HUES64 (cell line): Measurements from ENCODE around the gene FAXC.

Experiments
- H3K27ac ChIP-seq: 2 replicates; pipeline ENCODE4 v1.7.0; 2013; ENCODE audit warnings: low read depth, low read length, inconsistent platforms
- H3K27me3 ChIP-seq: 2 replicates; pipeline ENCODE4 v1.6.1; 2013; ENCODE audit warnings: mild to moderate bottlenecking, low read length; ENCODE audit not compliant: insufficient read depth
- H3K36me3 ChIP-seq: 2 replicates; pipeline ENCODE4 v1.6.1; 2013; ENCODE audit warnings: mild to moderate bottlenecking, low read length; ENCODE audit not compliant: insufficient read depth
- H3K4me1 ChIP-seq: 2 replicates; pipeline ENCODE4 v1.6.1; 2013; ENCODE audit warnings: mild to moderate bottlenecking, low read length, moderate library complexity; ENCODE audit not compliant: insufficient read depth
- H3K4me3 ChIP-seq: 2 replicates; pipeline ENCODE4 v1.5.1; 2013; ENCODE audit warnings: mild to moderate bottlenecking, low read length, moderate library complexity
- H3K9ac ChIP-seq: 2 replicates; pipeline ENCODE4 v1.6.1; 2013; ENCODE audit warnings: mild to moderate bottlenecking, low read depth, low read length
- H3K9me3 ChIP-seq: 2 replicates; pipeline ENCODE4 v1.6.1; 2013; ENCODE audit warnings: low read depth, low read length; ENCODE audit not compliant: insufficient read depth
- WGBS: fragments of 150-250, 120-280 bp; methylation state at CpG from one replicate; pipeline ENCODE4 v1.1.7; 2013; ENCODE audit warnings: missing lambda C conversion rate; 5-methylcytosine and 5-hydroxymethylcytosine counted together

Gene FAXC

DNA sequence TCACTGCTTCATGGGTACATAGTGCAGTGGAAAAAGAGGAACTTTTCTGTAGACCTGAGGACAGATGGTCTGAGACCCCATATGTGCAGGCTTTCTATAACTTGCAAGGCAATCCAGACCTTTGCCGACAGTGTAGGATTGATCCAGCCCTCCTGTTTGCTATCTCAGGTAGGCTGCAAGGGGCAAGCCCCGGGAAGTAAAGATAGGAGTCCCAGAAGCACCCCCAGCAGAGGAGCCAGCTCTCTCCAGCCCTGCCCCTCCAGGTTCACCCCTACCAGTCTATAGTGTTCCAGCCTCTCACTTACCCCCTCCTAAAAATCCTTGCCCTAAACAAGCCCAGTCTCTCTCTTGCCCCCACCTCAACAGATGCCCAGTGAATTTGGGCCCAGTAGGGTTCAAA is 96.2 kb downstream of the FAXC start:
- H3K36me3 ChIP-seq, result no peaks in the 10 kb centered on the region
- H3K27ac ChIP-seq, result no peak overlapping the region
- H3K9ac ChIP-seq, result no peak overlapping the region
- no peaks in the 10 kb centered on the region for H3K27me3 ChIP-seq
- no peaks in the 10 kb centered on the region for H3K4me1 ChIP-seq
- WGBS, result 88% methylated on average over 2 of the region's 2 CpGs
- no peaks in the 10 kb centered on the region for H3K9me3 ChIP-seq
- no peak overlapping the region for H3K4me3 ChIP-seq

GRCh38 chr6:99252421-99252820 is 97.1 kb downstream of the FAXC start:
- 95% methylated on average over 9 of the region's 9 CpGs for WGBS
- Histone ChIP-seq H3K27me3 (no peaks in the 10 kb centered on the region), H3K9ac (no peak overlapping the region), H3K9me3 (no peaks in the 10 kb centered on the region), H3K4me3 (no peak overlapping the region), H3K27ac (no peak overlapping the region), H3K4me1 (no peaks in the 10 kb centered on the region), H3K36me3 (no peaks in the 10 kb centered on the region)

DNA sequence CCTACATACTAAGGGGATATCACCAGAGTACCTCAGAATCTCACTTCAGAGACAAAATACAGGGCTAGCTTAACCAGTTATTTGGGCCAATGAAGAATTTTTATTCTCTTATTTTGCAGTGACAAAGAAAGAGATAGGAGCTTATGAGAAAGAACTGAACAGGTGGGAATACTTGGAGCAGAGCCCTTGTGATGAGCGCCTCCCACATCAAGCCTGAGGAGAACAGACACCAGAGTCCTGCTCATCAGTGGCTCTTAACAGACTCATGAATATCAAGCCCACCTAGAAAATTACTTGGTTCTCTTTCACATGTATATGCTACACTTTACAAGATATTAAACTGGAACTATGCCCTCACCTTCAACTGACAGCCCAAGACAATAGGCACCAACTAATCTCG is 99.0 kb downstream of the FAXC start:
- no peaks in the 10 kb centered on the region for H3K9me3 ChIP-seq
- H3K9ac ChIP-seq, result no peak overlapping the region
- 97% methylated on average over 2 of the region's 2 CpGs for WGBS
- no peaks in the 10 kb centered on the region for H3K36me3 ChIP-seq
- no peak overlapping the region for H3K27ac ChIP-seq
- H3K4me3 ChIP-seq, result no peak overlapping the region
- no peaks in the 10 kb centered on the region for H3K27me3 ChIP-seq
- no peaks in the 10 kb centered on the region for H3K4me1 ChIP-seq

DNA sequence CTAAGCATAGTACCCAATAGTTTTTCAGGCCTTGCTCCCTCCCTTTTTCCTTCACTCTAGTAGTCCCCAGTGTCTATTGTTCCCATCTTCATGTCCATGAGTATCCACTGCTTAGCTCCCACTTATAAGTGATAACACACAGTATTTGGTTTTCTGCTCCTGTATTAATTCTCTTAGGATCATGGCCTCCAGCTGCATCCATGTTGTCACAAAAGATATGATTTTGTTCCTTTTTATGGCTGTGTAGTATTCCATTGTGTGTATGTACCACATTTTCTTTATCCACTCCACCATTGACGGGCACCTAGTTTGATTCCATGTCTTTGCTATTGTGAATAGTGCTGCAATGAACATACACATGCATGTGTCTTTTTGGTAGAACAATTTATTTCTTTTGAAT is 102.9 kb downstream of the FAXC start:
- no peaks in the 10 kb centered on the region for H3K36me3 ChIP-seq
- H3K9me3 ChIP-seq, result no peaks in the 10 kb centered on the region
- no CpG with 5 or more reads among the region's 1 CpG for whole genome bisulfite sequencing
- no peak overlapping the region for H3K9ac ChIP-seq
- no peaks in the 10 kb centered on the region; the same call in 1 of the 2 replicates for H3K4me1 ChIP-seq
- no peak overlapping the region for H3K27ac ChIP-seq
- no peaks in the 10 kb centered on the region for H3K27me3 ChIP-seq
- no peak overlapping the region for H3K4me3 ChIP-seq

- 61% methylated on average over 5 of the region's 5 CpGs for WGBS
- Histone ChIP-seq H3K27ac (no peak overlapping the region), H3K27me3 (no peaks in the 10 kb centered on the region), H3K9me3 (no peaks in the 10 kb centered on the region), H3K36me3 (no peaks in the 10 kb centered on the region), H3K4me3 (no peak overlapping the region), H3K9ac (no peak overlapping the region), H3K4me1 (no peaks in the 10 kb centered on the region; the same call in 1 of the 2 replicates)
These were observed 107.5 kb downstream of the FAXC start for GRCh38 chr6:99241905-99242534.

DNA sequence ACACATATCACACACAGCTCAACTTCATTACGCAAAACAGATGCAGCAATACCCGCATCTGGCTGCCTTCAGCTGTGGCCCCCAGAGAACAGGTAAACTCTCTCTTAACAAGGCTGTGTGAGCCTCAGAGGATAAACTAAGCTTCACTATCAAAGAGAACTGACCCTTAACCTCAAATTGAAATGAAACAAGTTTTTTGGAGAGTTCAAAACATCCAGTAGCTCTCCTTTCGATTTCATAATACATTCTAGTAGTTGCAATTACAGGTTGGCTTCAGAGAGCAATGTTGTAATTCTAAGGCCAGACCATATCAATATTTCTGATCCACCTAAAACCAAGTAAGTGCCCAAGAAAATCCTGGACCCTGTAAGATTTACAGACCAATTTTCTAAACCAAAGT is 113.5 kb downstream of the FAXC start:
- Histone ChIP-seq H3K4me1 (no peaks in the 10 kb centered on the region), H3K27ac (no peak overlapping the region), H3K36me3 (no peaks in the 10 kb centered on the region), H3K9ac (no peak overlapping the region), H3K9me3 (no peaks in the 10 kb centered on the region), H3K27me3 (no peaks in the 10 kb centered on the region), H3K4me3 (no peak overlapping the region)
- WGBS, result 95% methylated on average over 3 of the region's 3 CpGs

DNA sequence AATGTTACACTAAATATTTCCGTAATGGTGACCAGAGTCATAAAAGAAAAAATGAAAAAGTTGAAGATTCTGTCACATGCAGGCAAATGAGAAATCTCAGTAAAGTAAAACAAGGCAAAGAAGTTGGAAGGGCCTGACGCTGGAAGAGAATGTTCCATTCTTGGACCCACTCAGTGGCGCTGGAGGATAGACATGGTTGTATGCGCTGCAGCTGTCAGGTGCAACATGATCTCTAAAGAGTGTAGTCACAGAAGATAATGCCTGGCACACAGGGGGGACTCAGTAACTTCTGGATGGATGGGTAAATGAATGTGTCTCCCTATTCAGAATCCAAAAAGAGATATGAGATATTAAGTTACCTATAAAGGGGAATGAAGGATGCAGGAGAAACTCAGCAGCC is 116.3 kb downstream of the FAXC start:
- no peaks in the 10 kb centered on the region for H3K9me3 ChIP-seq
- no peaks in the 10 kb centered on the region for H3K27me3 ChIP-seq
- no peaks in the 10 kb centered on the region for H3K4me1 ChIP-seq
- no peak overlapping the region for H3K4me3 ChIP-seq
- no peak overlapping the region for H3K9ac ChIP-seq
- WGBS, result 95% methylated on average over 4 of the region's 4 CpGs
- no peak overlapping the region for H3K27ac ChIP-seq
- H3K36me3 ChIP-seq, result no peaks in the 10 kb centered on the region

- Histone ChIP-seq H3K9ac (no peak overlapping the region), H3K36me3 (no peaks in the 10 kb centered on the region), H3K4me1 (no peaks in the 10 kb centered on the region), H3K27ac (no peak overlapping the region), H3K9me3 (no peaks in the 10 kb centered on the region), H3K4me3 (no peak overlapping the region), H3K27me3 (no peaks in the 10 kb centered on the region)
- 89% methylated on average over 8 of the region's 8 CpGs for WGBS
These were observed 117.4 kb downstream of the FAXC start for GRCh38 chr6:99232056-99232455.

DNA sequence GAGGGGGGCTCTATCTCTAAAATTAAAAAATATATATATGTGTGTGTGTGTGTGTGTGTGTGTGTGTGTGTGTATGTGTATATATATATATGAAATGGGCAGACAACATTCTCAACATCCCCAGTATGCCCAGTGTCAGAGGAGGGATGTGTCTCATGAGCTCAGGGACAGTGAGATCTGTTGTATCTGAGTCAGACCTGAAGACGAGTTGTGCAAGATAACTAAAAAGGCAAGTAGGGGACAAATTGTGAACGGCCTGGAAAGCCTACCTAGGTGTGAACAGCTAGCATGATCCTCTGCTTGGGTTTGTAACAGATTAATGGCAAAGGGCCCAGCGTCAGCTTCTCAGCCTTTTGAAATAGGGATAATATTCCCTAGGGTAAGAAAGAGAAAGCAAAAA is 124.3 kb downstream of the FAXC start:
- Histone ChIP-seq H3K9me3 (no peaks in the 10 kb centered on the region), H3K36me3 (no peaks in the 10 kb centered on the region), H3K27me3 (no peaks in the 10 kb centered on the region), H3K4me1 (0 out of 2 replicates have a peak, but pooled peaks cover 3% of the 10 kb centered on the region), H3K27ac (no peak overlapping the region), H3K4me3 (no peak overlapping the region), H3K9ac (no peak overlapping the region)
- WGBS, result 90% methylated on average over 3 of the region's 3 CpGs
